Measurements from ENCODE around the gene PGK1. TPM values are rescaled to one million over a fixed set of nuclear protein-coding genes. Genes with fewer than 3 reads are reported as not detected.
"Not testable (repeated sequence)": the region's sequence is repeated elsewhere in the genome, so short reads cannot be mapped to it uniquely, and the experiment has no call there.

PGK1 gene
- total RNA-seq, 2 experiments from 2014 or later, result 744 to 766 TPM

- H3K9me3 Mint-ChIP-seq, result no peaks in the 10 kb centered on the region
- no peak for DNase-seq
- intact Hi-C loops (cut with micrococcal nuclease), result no loop called here
- peaks cover 4% of the 10 kb centered on the region for H3K4me1 Mint-ChIP-seq (ENCODE audit: low read depth)
- CTCF ChIA-PET, result no interaction called here
- peak overlapping the region; percentile 89 for H3K4me3 Mint-ChIP-seq
- H3K27me3 Mint-ChIP-seq (ENCODE audit: low read depth), result no peaks in the 10 kb centered on the region
- H3K36me3 Mint-ChIP-seq (ENCODE audit: low read depth), result peaks cover 4% of the 10 kb centered on the region
- H3K27ac Mint-ChIP-seq, result peak overlapping the region; percentile 90
Measured at GRCh38 chrX:78140206-78140605, 36.2 kb downstream of the PGK1 start.

GRCh38 chrX:78147002-78147540 lies 43.0 kb downstream of the PGK1 start:
- CTCF ChIA-PET; H3K27ac Mint-ChIP-seq; H3K4me1 Mint-ChIP-seq (ENCODE audit: low read depth); H3K27me3 Mint-ChIP-seq (ENCODE audit: low read depth); DNase-seq; intact Hi-C loops (cut with micrococcal nuclease); H3K36me3 Mint-ChIP-seq (ENCODE audit: low read depth); H3K4me3 Mint-ChIP-seq: not testable (repeated sequence)
- peaks cover 16% of the 10 kb centered on the region for H3K9me3 Mint-ChIP-seq

- H3K27me3 Mint-ChIP-seq (ENCODE audit: low read depth); intact Hi-C loops (cut with micrococcal nuclease); H3K9me3 Mint-ChIP-seq; H3K4me3 Mint-ChIP-seq; DNase-seq; H3K27ac Mint-ChIP-seq; CTCF ChIA-PET; H3K36me3 Mint-ChIP-seq (ENCODE audit: low read depth): not testable (repeated sequence)
- H3K4me1 Mint-ChIP-seq (ENCODE audit: low read depth), result peaks cover 12% of the 10 kb centered on the region
Measured at GRCh38 chrX:78157373-78157772, 53.3 kb downstream of the PGK1 start.

- H3K4me3 Mint-ChIP-seq; H3K27me3 Mint-ChIP-seq (ENCODE audit: low read depth); DNase-seq; H3K36me3 Mint-ChIP-seq (ENCODE audit: low read depth); CTCF ChIA-PET; H3K27ac Mint-ChIP-seq; intact Hi-C loops (cut with micrococcal nuclease); H3K9me3 Mint-ChIP-seq: not testable (repeated sequence)
- H3K4me1 Mint-ChIP-seq (ENCODE audit: low read depth), result peaks cover 12% of the 10 kb centered on the region
Measured at GRCh38 chrX:78157846-78158245, 53.8 kb downstream of the PGK1 start.

- DNase-seq; H3K4me3 Mint-ChIP-seq; H3K27me3 Mint-ChIP-seq (ENCODE audit: low read depth); H3K36me3 Mint-ChIP-seq (ENCODE audit: low read depth); CTCF ChIA-PET; H3K27ac Mint-ChIP-seq; H3K9me3 Mint-ChIP-seq; intact Hi-C loops (cut with micrococcal nuclease): not testable (repeated sequence)
- H3K4me1 Mint-ChIP-seq (ENCODE audit: low read depth), result peaks cover 12% of the 10 kb centered on the region
Measured at GRCh38 chrX:78160711-78161110, 56.7 kb downstream of the PGK1 start.

GRCh38 chrX:78163175-78163574 lies 59.1 kb downstream of the PGK1 start:
- DNase-seq; H3K27me3 Mint-ChIP-seq (ENCODE audit: low read depth); intact Hi-C loops (cut with micrococcal nuclease); CTCF ChIA-PET; H3K36me3 Mint-ChIP-seq (ENCODE audit: low read depth); H3K4me1 Mint-ChIP-seq (ENCODE audit: low read depth); H3K9me3 Mint-ChIP-seq; H3K27ac Mint-ChIP-seq; H3K4me3 Mint-ChIP-seq: not testable (repeated sequence)

- no peak overlapping the region for H3K4me3 Mint-ChIP-seq
- no peaks in the 10 kb centered on the region for H3K27me3 Mint-ChIP-seq (ENCODE audit: low read depth)
- H3K36me3 Mint-ChIP-seq (ENCODE audit: low read depth), result no peaks in the 10 kb centered on the region
- no peak overlapping the region for H3K27ac Mint-ChIP-seq
- H3K9me3 Mint-ChIP-seq, result no peaks in the 10 kb centered on the region
- peaks cover 10% of the 10 kb centered on the region for H3K4me1 Mint-ChIP-seq (ENCODE audit: low read depth)
- DNase-seq, result no peak
- intact Hi-C loops (cut with micrococcal nuclease), result no loop called here
- CTCF ChIA-PET, result no interaction called here
Measured at GRCh38 chrX:78165425-78165824, 61.4 kb downstream of the PGK1 start.

- no peak overlapping the region for H3K27ac Mint-ChIP-seq
- intact Hi-C loops (cut with micrococcal nuclease), result no loop called here
- no peak for DNase-seq
- CTCF ChIA-PET, result no interaction called here
- peaks cover 8% of the 10 kb centered on the region for H3K4me1 Mint-ChIP-seq (ENCODE audit: low read depth)
- no peak overlapping the region for H3K4me3 Mint-ChIP-seq
- H3K9me3 Mint-ChIP-seq, result no peaks in the 10 kb centered on the region
- H3K36me3 Mint-ChIP-seq (ENCODE audit: low read depth), result no peaks in the 10 kb centered on the region
- H3K27me3 Mint-ChIP-seq (ENCODE audit: low read depth), result no peaks in the 10 kb centered on the region
Measured at GRCh38 chrX:78168065-78168464, 64.0 kb downstream of the PGK1 start.

Other genes with a start within 250 kb of the PGK1 start
- gene MAGT1, start 208.8 kb upstream of the PGK1 start, total RNA-seq, result 10 to 100 TPM; 31.0 to 32.4 TPM
- gene COX7B, start 204.8 kb upstream of the PGK1 start, total RNA-seq, result 100 to 1,000 TPM; 363 to 367 TPM
- 1 to 10 TPM; 5.3 to 5.5 TPM for gene ATP7A, start 193.6 kb upstream of the PGK1 start, total RNA-seq
- 1 to 10 TPM in 1 of 2 experiments, under 1 TPM in 1; 0.86 to 1.2 TPM for gene PGAM4, start 134.6 kb upstream of the PGK1 start, total RNA-seq
- 10 to 100 TPM; 25.9 to 27.2 TPM for gene TAF9B, start 35.4 kb downstream of the PGK1 start, total RNA-seq
- gene CYSLTR1, start 223.4 kb downstream of the PGK1 start, total RNA-seq, result 1 to 10 TPM; 2.1 to 2.2 TPM

Measured in activated naive CD4-positive, alpha-beta T cell treated with anti-CD3 and anti-CD28 coated beads for 36 hours (primary cell).